GM12873 (cell line): ENCODE results near the gene ANKFY1.

ENCODE experiments used
- TF ChIP-seq, protein P1 (sequence below): IDR thresholded peaks from 2 replicates; pipeline ENCODE4 v1.5.1; 2012; ENCODE audit warnings: low read depth, mild to moderate bottlenecking, moderate library complexity, low read length, control low read depth; ENCODE audit not compliant: insufficient read depth; ENCODE audit errors: missing control alignments

Gene ANKFY1

GRCh38 chr17:4187076-4187475 lies 76.7 kb downstream of the ANKFY1 start:
- TF ChIP-seq, protein P1, sequence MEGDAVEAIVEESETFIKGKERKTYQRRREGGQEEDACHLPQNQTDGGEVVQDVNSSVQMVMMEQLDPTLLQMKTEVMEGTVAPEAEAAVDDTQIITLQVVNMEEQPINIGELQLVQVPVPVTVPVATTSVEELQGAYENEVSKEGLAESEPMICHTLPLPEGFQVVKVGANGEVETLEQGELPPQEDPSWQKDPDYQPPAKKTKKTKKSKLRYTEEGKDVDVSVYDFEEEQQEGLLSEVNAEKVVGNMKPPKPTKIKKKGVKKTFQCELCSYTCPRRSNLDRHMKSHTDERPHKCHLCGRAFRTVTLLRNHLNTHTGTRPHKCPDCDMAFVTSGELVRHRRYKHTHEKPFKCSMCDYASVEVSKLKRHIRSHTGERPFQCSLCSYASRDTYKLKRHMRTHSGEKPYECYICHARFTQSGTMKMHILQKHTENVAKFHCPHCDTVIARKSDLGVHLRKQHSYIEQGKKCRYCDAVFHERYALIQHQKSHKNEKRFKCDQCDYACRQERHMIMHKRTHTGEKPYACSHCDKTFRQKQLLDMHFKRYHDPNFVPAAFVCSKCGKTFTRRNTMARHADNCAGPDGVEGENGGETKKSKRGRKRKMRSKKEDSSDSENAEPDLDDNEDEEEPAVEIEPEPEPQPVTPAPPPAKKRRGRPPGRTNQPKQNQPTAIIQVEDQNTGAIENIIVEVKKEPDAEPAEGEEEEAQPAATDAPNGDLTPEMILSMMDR = no peak

GRCh38 chr17:4186357-4186881 lies 77.4 kb downstream of the ANKFY1 start:
- TF ChIP-seq, protein P1 = no peak

- TF ChIP-seq, protein P1 = no peak
Measured at GRCh38 chr17:4185656-4186055, 78.1 kb downstream of the ANKFY1 start.

- TF ChIP-seq, protein P1 = no peak
Measured at GRCh38 chr17:4184811-4185210, 79.0 kb downstream of the ANKFY1 start.

DNA sequence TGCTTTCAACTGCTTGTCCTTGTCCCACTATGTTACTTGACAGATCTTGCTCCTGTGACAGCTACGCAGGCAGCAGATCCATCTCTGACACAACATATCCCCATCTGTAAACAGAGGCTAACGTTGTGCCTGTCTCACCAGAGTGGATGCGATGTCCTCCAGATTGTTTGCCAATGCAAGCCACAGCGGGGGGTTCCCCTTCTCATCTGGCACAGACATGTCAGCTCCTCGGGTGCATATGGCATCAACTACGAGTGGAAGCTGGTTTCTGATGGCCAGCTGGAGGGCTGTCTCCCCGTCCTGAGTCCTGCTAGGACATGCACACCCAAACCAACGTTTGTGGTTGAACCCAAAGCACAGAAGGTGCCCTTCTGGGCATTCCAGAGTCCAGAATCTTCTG lies 81.7 kb downstream of the ANKFY1 start:
- TF ChIP-seq, protein P1 = no peak

DNA sequence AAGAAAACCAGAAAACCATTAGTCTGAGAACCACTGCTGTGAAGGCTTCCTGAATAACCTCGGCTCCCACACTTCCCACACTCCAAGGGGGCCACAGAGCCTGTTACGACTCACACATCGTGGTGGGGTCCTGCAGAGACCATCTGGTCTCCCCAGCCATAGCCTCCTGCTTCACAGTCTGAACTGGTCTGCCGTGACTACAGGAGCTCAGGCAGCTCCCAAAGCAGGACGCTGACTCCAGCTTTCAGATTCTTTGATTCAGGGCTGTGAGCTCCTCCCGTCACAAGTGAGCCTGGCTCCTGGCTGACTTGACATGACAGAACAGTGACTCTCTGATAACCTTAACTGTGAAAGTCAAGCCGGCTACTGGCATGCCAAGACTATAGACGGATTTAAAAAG lies 83.0 kb downstream of the ANKFY1 start:
- TF ChIP-seq, protein P1 = no peak

GRCh38 chr17:4179071-4179470 lies 84.7 kb downstream of the ANKFY1 start:
- TF ChIP-seq, protein P1 = no peak
